Breast epithelium (tissue), 4 donors: ENCODE measurements around the gene CDCA7L. TPM values are rescaled to one million over a fixed set of nuclear protein-coding genes. Genes with fewer than 3 reads are reported as not detected.

Experiments
- DNase-seq, 2 donors: peaks; one replicate each; pipeline ENCODE4 v3.0.0-alpha.2; 2019; ENCODE audit warnings: low spot score in 2 of 2
- H3K27ac ChIP-seq, 2 donors: fragments of 200-600 bp; sonication (generic) in 1 of 2; one replicate each; pipeline ENCODE4 v1.5.1; 2016 to 2019; ENCODE audit warnings: mild to moderate bottlenecking in 1 of 2
- H3K27me3 ChIP-seq, 2 donors: fragments of 200-600 bp; sonication (generic) in 1 of 2; one replicate each; pipeline versions ENCODE4 v1.5.1 to v1.6.0; 2017 to 2019; ENCODE audit warnings: control low read depth in 1 of 2, mild to moderate bottlenecking in 1 of 2
- H3K36me3 ChIP-seq: fragments of 200-600 bp; one replicate; pipeline ENCODE4 v1.5.1; 2019
- H3K4me1 ChIP-seq, 2 donors: fragments of 200-600 bp; sonication (generic); one replicate each; pipeline ENCODE4 v1.5.1; 2016 to 2019; ENCODE audit warnings: control low read depth in 1 of 2
- H3K4me3 ChIP-seq, 3 donors: fragments of 200-600 bp; sonication (generic); 1 replicate in 2 of 3; 2 replicates in 1 of 3; pipeline ENCODE4 v1.5.1; 2016 to 2019; ENCODE audit warnings: mild to moderate bottlenecking in 3 of 3, moderate library complexity in 2 of 3
- H3K9me3 ChIP-seq, 2 donors: fragments of 200-600 bp; sonication (generic) in 1 of 2; one replicate each; pipeline ENCODE4 v1.5.1; 2016 to 2019; ENCODE audit warnings: control low read depth in 1 of 2
- POLR2A ChIP-seq: fragments of 450-650 bp; IDR thresholded peaks from one replicate; pipeline ENCODE4 v1.6.1; 2016; ENCODE audit warnings: antibody characterized with exemption, mild to moderate bottlenecking, moderate library complexity
- POLR2AphosphoS5 ChIP-seq, 3 donors: sonication (generic); formaldehyde crosslinking; IDR thresholded peaks; one replicate each; pipeline ENCODE4 v1.6.1; 2017; ENCODE audit warnings: antibody characterized with exemption in 3 of 3
- intact Hi-C: fragments of 100-400 bp; cut with DNase I; formaldehyde crosslinking; loops from one replicate; pipeline ENCODE4 v1.15.1; 2023; ENCODE audit warnings: low total_unique reads
- total RNA-seq, 3 donors: library from RNA; depleted of rRNA; stranded (reverse); fragments of >200 nt; gene quantifications; one replicate each; pipeline ENCODE4 v1.1.0, GENCODE V29; 2016
- TF ChIP-seq, protein P1 (sequence below), 3 donors: fragments of 450-650 bp; IDR thresholded peaks; one replicate each; pipeline ENCODE4 v1.5.1; 2016 to 2017; ENCODE audit warnings: antibody characterized with exemption in 3 of 3, mild to moderate bottlenecking in 3 of 3, moderate library complexity in 3 of 3

The CDCA7L gene
- total RNA-seq, 3 donors from 2014 or later: 11.2 to 42.1 (median 20.3) TPM

DNA sequence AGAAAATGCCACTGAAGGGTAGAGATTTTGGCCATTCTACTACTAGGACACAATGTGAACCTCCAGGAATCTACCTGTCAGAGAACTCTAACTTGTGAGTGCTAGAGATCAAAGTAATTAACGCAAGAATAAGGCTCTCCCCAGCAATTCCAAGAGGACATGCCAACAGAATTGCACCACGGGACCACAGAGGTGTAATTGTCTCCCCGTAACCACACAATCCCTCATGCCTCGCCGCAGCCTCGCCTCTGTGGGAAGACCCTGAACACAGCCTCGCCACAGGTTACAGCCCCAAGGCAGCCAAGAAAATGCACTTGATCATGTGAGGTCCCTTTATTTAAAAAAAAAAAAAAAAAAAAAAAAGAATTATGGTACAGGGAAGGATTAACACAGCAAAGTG, 29.5 kb downstream of the CDCA7L start:
- TF ChIP-seq POLR2A (no peak), POLR2AphosphoS5 (IDR thresholded peaks at IDR 0.05) (no peak)
- TF ChIP-seq, protein P1, sequence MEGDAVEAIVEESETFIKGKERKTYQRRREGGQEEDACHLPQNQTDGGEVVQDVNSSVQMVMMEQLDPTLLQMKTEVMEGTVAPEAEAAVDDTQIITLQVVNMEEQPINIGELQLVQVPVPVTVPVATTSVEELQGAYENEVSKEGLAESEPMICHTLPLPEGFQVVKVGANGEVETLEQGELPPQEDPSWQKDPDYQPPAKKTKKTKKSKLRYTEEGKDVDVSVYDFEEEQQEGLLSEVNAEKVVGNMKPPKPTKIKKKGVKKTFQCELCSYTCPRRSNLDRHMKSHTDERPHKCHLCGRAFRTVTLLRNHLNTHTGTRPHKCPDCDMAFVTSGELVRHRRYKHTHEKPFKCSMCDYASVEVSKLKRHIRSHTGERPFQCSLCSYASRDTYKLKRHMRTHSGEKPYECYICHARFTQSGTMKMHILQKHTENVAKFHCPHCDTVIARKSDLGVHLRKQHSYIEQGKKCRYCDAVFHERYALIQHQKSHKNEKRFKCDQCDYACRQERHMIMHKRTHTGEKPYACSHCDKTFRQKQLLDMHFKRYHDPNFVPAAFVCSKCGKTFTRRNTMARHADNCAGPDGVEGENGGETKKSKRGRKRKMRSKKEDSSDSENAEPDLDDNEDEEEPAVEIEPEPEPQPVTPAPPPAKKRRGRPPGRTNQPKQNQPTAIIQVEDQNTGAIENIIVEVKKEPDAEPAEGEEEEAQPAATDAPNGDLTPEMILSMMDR (IDR thresholded peaks at IDR 0.05): no peak
- Histone ChIP-seq H3K4me3 (no peak overlapping the region), H3K36me3 (peaks cover 6% of the 10 kb centered on the region), H3K27me3 (no peaks in the 10 kb centered on the region), H3K9me3 (no peaks in the 10 kb centered on the region), H3K27ac (no peak overlapping the region), H3K4me1 (no peaks in the 10 kb centered on the region)
- intact Hi-C loops: no loop called here
- peak in 1 of 2 donors; percentile 35 for DNase-seq

DNA sequence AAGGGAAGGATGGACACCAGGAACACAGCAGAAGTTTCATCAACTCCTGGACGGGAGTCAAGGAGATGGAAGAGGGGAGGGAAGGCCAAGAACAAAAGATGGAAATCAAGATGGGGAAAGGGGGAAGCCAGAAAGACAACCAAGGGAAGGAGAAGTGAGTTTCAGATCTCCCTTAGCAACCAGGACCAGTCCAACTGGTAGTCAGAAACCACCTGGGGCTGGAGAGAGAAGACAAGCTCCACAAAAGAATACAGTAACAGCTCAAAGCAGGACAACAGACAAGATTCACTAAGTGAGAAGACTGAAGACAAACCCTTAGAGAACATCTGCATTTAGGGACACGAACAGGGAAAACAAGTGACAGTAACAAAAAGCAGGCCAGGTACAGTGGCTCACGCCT, 30.6 kb downstream of the CDCA7L start:
- no peak for DNase-seq
- Histone ChIP-seq H3K36me3 (peaks cover 6% of the 10 kb centered on the region), H3K4me3 (no peak overlapping the region), H3K4me1 (no peaks in the 10 kb centered on the region), H3K27ac (no peak overlapping the region), H3K27me3 (no peaks in the 10 kb centered on the region), H3K9me3 (no peaks in the 10 kb centered on the region)
- intact Hi-C loops: no loop called here
- TF ChIP-seq POLR2AphosphoS5 (IDR thresholded peaks at IDR 0.05) (no peak), POLR2A (no peak)
- TF ChIP-seq, protein P1 (IDR thresholded peaks at IDR 0.05): no peak

DNA sequence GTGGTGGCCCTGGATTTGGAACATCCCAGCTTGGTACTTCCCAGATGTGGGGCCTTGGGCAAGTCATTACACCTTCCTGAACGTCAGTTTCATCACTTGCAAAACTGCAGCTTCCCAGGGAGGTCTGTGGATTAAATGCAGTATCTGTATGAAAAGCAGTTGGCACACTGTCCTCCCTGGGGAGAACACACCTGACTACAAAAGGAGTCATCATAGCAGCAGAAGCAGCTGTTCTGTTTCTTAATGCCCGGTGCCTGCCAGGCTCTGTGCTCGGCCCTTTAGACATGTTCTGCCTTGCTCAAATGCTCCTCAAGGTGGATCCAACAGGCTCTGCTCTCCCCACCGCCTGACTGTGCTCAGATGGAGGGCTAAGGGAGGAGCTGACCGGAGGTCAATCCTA, 31.0 kb downstream of the CDCA7L start:
- H3K36me3 ChIP-seq: peaks cover 6% of the 10 kb centered on the region
- TF ChIP-seq, protein P1 (IDR thresholded peaks at IDR 0.05): no peak
- TF ChIP-seq POLR2A (no peak), POLR2AphosphoS5 (IDR thresholded peaks at IDR 0.05) (no peak)
- H3K27ac ChIP-seq: no peak overlapping the region
- DNase-seq: no peak
- no peaks in the 10 kb centered on the region for H3K27me3 ChIP-seq
- intact Hi-C loops: no loop called here
- no peaks in the 10 kb centered on the region for H3K4me1 ChIP-seq
- H3K9me3 ChIP-seq: no peaks in the 10 kb centered on the region
- H3K4me3 ChIP-seq: no peak overlapping the region

DNA sequence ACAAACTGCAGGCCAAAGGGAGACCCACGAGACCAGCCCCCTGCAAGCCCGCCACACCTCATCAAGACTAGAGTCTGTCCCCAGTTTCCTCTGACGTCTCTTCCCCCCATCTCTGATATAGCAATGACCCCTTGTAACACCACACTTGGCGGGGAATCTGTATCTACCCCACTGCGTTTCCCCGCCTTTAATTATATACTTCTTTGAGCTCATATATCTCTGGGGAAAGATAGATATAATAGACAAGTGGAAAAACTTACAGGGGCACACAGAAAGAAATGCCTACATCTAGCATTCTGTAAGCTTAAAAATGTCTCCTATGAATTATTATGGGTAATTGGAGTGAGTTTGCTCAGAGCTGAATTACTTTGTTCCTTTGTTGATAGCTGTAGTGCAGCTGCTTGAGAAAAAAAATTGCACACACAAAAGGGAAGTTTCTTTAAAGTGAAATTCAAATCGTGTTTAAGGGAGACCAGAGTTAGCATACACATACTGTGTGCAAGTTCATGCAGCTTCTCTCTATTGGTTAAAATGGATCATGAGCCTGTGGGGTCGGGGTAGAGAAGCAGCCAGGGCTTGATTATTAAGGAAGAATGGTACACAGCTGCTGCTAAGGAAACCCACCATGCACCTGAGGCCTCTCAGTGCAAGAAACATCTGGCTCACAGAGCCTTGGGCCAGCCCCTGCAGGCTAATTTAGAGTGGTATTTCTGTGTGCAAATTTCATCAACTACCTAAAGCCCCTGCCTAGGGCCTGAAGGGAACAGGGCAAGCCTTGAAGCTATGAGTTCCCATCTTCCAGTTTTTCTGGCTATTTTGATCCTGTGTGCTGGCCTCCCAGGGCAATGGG, 32.5 kb downstream of the CDCA7L start:
- H3K27ac ChIP-seq: no peak overlapping the region
- DNase-seq: no peak
- intact Hi-C loops: no loop called here
- no peaks in the 10 kb centered on the region for H3K4me1 ChIP-seq
- H3K9me3 ChIP-seq: no peaks in the 10 kb centered on the region
- TF ChIP-seq, protein P1 (IDR thresholded peaks at IDR 0.05): no peak
- TF ChIP-seq POLR2AphosphoS5 (IDR thresholded peaks at IDR 0.05) (no peak), POLR2A (no peak)
- H3K27me3 ChIP-seq: no peaks in the 10 kb centered on the region
- H3K4me3 ChIP-seq: no peak overlapping the region
- peaks cover 6% of the 10 kb centered on the region for H3K36me3 ChIP-seq

DNA sequence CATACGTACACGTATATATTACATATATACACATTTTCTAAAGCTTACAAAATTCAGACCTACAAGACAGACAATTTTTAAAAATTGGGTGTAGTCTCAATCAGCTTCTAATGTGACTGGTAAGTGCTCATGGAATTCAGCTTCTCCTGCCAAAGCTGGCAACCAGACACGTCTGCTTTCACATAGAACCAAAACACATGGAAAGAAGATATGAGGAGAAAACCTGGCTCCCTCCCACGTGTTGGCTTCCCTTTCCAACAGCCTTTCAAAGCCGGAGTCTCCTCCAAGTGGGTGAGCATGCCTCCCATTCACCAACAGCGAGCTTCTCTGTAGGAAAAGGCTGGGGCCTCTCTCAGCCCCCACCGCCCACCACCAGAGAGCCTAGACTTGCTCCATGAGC, 33.4 kb downstream of the CDCA7L start:
- intact Hi-C loops: no loop called here
- no peaks in the 10 kb centered on the region for H3K9me3 ChIP-seq
- no peak overlapping the region for H3K27ac ChIP-seq
- peaks cover 6% of the 10 kb centered on the region for H3K36me3 ChIP-seq
- no peak for DNase-seq
- no peaks in the 10 kb centered on the region for H3K4me1 ChIP-seq
- H3K4me3 ChIP-seq: no peak overlapping the region
- no peaks in the 10 kb centered on the region for H3K27me3 ChIP-seq
- TF ChIP-seq, protein P1 (IDR thresholded peaks at IDR 0.05): no peak
- TF ChIP-seq POLR2A: no peak
- TF ChIP-seq POLR2AphosphoS5 (IDR thresholded peaks at IDR 0.05): no peak
